OCI-LY1 (cell line): Measurements from ENCODE around the gene ESPN.

Experiments used
- CTCF ChIP-seq: fragments of 200-600 bp; sonication (generic), shearing (Covaris generic); IDR thresholded peaks from 2 replicates; pipeline ENCODE4 v1.5.1; 2017; ENCODE audit warnings: mild to moderate bottlenecking, antibody characterized with exemption, low read length, moderate library complexity, mixed read lengths
- EZH2 ChIP-seq: fragments of 200-600 bp; sonication (generic), shearing (Covaris generic); IDR thresholded peaks from 2 replicates; pipeline ENCODE4 v1.8.0; 2017; ENCODE audit warnings: borderline replicate concordance, mixed run types, mild to moderate bottlenecking, antibody characterized with exemption, low read length, moderate library complexity, mixed read lengths

GRCh38 chr1:6416906-6417305 lies 7.7 kb upstream of the ESPN start:
- no peak for TF ChIP-seq CTCF
- no peak for TF ChIP-seq EZH2
